Sigmoid colon (tissue), 7 donors: ENCODE data around the gene UBL4A. TPM values are rescaled to one million over a fixed set of nuclear protein-coding genes. Genes with fewer than 3 reads are reported as not detected.
A peak's percentile ranks its signal among the peaks of the same experiment; 100 is the strongest.

ENCODE experiments used
- DNase-seq: peaks from one replicate; pipeline ENCODE4 v3.0.0-alpha.2; 2019
- H3K27ac ChIP-seq, 4 donors: fragments of 200-600 bp; sonication (generic); one replicate each; pipeline ENCODE4 v1.5.1; 2016 to 2019; ENCODE audit warnings: mild to moderate bottlenecking in 1 of 4
- H3K27me3 ChIP-seq, 3 donors: fragments of 200-600 bp; sonication (generic); one replicate each; pipeline ENCODE4 v1.5.1; 2019; ENCODE audit warnings: mild to moderate bottlenecking in 1 of 3
- H3K36me3 ChIP-seq, 4 donors: fragments of 200-600 bp; sonication (generic); one replicate each; pipeline ENCODE4 v1.5.1; 2016 to 2019
- H3K4me1 ChIP-seq, 4 donors: fragments of 200-600 bp; sonication (generic); one replicate each; pipeline ENCODE4 v1.5.1; 2017 to 2019
- H3K4me3 ChIP-seq, 4 donors: fragments of 200-600 bp; sonication (generic); one replicate each; pipeline ENCODE4 v1.5.1; 2017 to 2019; ENCODE audit warnings: mild to moderate bottlenecking in 2 of 4, moderate library complexity in 1 of 4
- H3K9me3 ChIP-seq, 4 donors: fragments of 200-600 bp in 3 of 4; sonication (generic) in 3 of 4; one replicate each; pipeline versions ENCODE4 v1.5.1 to v1.6.1; 2013 to 2019
- CTCF ChIP-seq, 4 experiments: fragments of 450-650 bp in 3 of 4; fragments of 200-600 bp in 1 of 4; IDR thresholded peaks; one replicate each; pipeline ENCODE4 v1.5.1; 2016 to 2019; ENCODE audit warnings: antibody characterized with exemption in 4 of 4, mild to moderate bottlenecking in 3 of 4, moderate library complexity in 2 of 4
- EP300 ChIP-seq, 4 donors: sonication (generic); formaldehyde crosslinking; IDR thresholded peaks; one replicate each; pipeline ENCODE4 v1.6.1; 2017; ENCODE audit warnings: antibody characterized with exemption in 4 of 4
- POLR2A ChIP-seq, 2 donors: fragments of 450-650 bp; IDR thresholded peaks; one replicate each; pipeline ENCODE4 v1.6.1; 2016; ENCODE audit warnings: antibody characterized with exemption in 2 of 2, mild to moderate bottlenecking in 2 of 2, moderate library complexity in 2 of 2
- POLR2AphosphoS5 ChIP-seq, 4 donors: sonication (generic); formaldehyde crosslinking; IDR thresholded peaks; one replicate each; pipeline ENCODE4 v1.6.1; 2017; ENCODE audit warnings: antibody characterized with exemption in 4 of 4
- WGBS, 2 donors: extraction: QIAGEN DNeasy Blood & Tissue Kit; methylation state at CpG; one replicate each; pipeline ENCODE4 v1.1.7; 2013; 5-methylcytosine and 5-hydroxymethylcytosine counted together
- intact Hi-C: fragments of 100-400 bp; cut with DNase I; formaldehyde crosslinking; loops from one replicate; pipeline ENCODE4 v1.15.1; 2023
- polyA plus RNA-seq, 3 donors: library from polyadenylated mRNA; stranded (reverse); fragments of 200-250 nt; gene quantifications; one replicate each; pipeline ENCODE4 v1.2.3, GENCODE V29; 2013
- total RNA-seq, 4 donors: library from RNA; depleted of rRNA; stranded (reverse); fragments of >200 nt; gene quantifications; one replicate each; pipeline ENCODE4 v1.1.0, GENCODE V29; 2016
- donor health status: healthy with polysubstance abuse.
- donor health status: Bipolar disorder and iron deficiency.
- donor health status: healthy.

The UBL4A gene
- total and polyA plus RNA-seq, 7 donors, result 31.6 to 51.0 (median 40.2) TPM

- intact Hi-C loops, result loop anchor here (5.0 kb wide), 3 partner anchors 45 to 90 kb away; partner anchors contain the start of genes GDI1 and RPL10
Measured at GRCh38 chrX:154487518-154488290, 1.3 kb upstream of the UBL4A start.

DNA sequence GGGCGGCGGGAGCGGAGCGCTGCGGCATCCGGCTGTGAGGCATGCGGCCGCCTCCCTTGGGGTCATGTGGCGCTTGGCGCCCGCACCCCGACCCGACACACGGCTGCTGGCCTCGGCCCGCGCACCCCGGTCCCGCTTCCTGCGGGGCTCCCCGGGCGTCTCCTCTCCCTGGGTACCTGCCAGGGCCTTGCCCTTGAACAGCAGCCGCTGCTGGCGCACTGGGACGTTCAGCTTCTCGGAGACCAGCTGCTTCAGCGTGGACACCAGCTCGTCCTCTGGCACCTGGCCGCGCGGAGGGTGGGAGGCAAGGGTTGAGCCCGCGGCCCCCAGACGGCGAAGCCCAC, 391 bp downstream of the UBL4A start:
- Histone ChIP-seq H3K27ac (peak overlapping the region; percentile 85 to 90 (median 86)), H3K4me3 (peak overlapping the region; percentile 47 to 80 (median 70)), H3K36me3 (peaks cover 0 to 12% (median 0%) of the 10 kb centered on the region in 4 donors), H3K4me1 (peaks cover 0 to 33% (median 22%) of the 10 kb centered on the region in 4 donors), H3K27me3 (no peaks in the 10 kb centered on the region), H3K9me3 (no peaks in the 10 kb centered on the region)
- intact Hi-C loops, result loop anchor here (5.0 kb wide), 3 partner anchors 46 to 89 kb away; partner anchors contain the start of genes GDI1 and RPL10
- DNase-seq, result peak; percentile 74
- 0 to 1% methylated on average over 35 of the region's 35 CpGs for WGBS, 2 donors
- TF ChIP-seq EP300 (IDR thresholded peaks at IDR 0.05), result no peak
- no peak for TF ChIP-seq POLR2A (IDR thresholded peaks at IDR 0.05)
- TF ChIP-seq CTCF (IDR thresholded peaks at IDR 0.05), result no peak
- TF ChIP-seq POLR2AphosphoS5 (IDR thresholded peaks at IDR 0.05), result no peak

More at GRCh38 chrX:154487518-154488290, 1.3 kb upstream of the UBL4A start:
- peak; percentile 62 for DNase-seq
- WGBS, 2 donors, result 94 to 95% methylated on average over 28 of the region's 28 CpGs
- TF ChIP-seq EP300 (IDR thresholded peaks at IDR 0.05) (no peak), CTCF (IDR thresholded peaks at IDR 0.05) (no peak), POLR2A (IDR thresholded peaks at IDR 0.05) (no peak), POLR2AphosphoS5 (IDR thresholded peaks at IDR 0.05) (no peak)
- Histone ChIP-seq H3K36me3 (peaks cover 0 to 12% (median 0%) of the 10 kb centered on the region in 4 donors), H3K4me3 (no peak overlapping the region), H3K9me3 (no peaks in the 10 kb centered on the region), H3K27ac (peak overlapping the region; percentile 85 to 90 (median 86)), H3K4me1 (peaks cover 0 to 33% (median 22%) of the 10 kb centered on the region in 4 donors), H3K27me3 (no peaks in the 10 kb centered on the region)

DNA sequence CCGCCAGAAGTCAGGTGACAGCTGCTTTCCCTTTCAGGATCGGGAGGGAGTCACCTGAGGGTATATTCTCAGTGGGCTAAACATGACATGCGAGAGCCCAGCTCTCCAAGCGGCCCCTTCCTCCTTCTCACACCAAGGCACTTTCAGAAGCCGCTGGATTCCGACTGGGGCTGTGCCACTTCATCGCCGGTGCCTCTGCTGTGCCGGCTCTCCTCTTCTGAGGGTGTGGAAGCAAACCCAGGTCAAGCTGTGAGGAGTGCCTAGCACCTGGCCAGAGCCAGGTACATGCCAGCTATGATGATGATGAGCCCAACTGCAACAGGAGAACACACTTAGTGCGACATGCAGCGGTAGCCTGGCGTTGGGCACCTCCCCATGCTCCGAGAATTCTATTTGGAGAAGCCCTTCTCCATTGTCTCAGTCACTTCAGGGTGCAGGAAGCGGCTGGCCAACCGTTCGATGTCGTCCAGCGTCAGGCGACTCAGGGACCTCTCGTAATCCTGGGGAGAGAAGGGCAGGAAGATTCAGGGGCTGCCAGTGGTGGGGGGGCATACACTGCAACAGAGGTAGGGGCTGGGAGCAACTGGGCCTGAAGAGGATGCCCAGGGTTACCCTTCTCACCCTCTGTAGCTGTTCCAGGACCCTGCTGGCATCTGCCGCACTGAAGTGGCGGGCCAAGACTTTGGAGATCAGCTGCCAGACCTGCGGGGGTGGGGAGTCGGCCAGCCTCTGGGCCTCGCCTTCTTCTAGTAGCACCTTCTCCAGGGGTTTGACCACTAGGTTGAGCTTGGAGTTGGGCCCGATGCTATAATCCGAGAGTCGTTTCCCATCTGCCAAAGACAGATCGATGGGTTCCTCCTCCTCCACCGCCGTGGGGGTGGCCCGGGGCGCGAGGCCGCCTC, 1.0 kb downstream of the UBL4A start:
- WGBS, 2 donors, result 44 to 49% methylated on average over 35 of the region's 35 CpGs
- DNase-seq, result peak; percentile 71
- peaks cover 0 to 12% (median 0%) of the 10 kb centered on the region in 4 donors for H3K36me3 ChIP-seq
- TF ChIP-seq EP300 (IDR thresholded peaks at IDR 0.05) (no peak), CTCF (IDR thresholded peaks at IDR 0.05) (no peak)
- no peaks in the 10 kb centered on the region for H3K9me3 ChIP-seq
- H3K4me1 ChIP-seq, result peaks cover 0 to 33% (median 22%) of the 10 kb centered on the region in 4 donors
- H3K27me3 ChIP-seq, result no peaks in the 10 kb centered on the region
- intact Hi-C loops, result loop anchor here (5.0 kb wide), 3 partner anchors 47 to 88 kb away; partner anchors contain the start of genes GDI1 and RPL10
- H3K27ac ChIP-seq, result peak overlapping the region; percentile 85 to 90 (median 86)
- H3K4me3 ChIP-seq, result peak overlapping the region; percentile 47 to 80 (median 70)

DNA sequence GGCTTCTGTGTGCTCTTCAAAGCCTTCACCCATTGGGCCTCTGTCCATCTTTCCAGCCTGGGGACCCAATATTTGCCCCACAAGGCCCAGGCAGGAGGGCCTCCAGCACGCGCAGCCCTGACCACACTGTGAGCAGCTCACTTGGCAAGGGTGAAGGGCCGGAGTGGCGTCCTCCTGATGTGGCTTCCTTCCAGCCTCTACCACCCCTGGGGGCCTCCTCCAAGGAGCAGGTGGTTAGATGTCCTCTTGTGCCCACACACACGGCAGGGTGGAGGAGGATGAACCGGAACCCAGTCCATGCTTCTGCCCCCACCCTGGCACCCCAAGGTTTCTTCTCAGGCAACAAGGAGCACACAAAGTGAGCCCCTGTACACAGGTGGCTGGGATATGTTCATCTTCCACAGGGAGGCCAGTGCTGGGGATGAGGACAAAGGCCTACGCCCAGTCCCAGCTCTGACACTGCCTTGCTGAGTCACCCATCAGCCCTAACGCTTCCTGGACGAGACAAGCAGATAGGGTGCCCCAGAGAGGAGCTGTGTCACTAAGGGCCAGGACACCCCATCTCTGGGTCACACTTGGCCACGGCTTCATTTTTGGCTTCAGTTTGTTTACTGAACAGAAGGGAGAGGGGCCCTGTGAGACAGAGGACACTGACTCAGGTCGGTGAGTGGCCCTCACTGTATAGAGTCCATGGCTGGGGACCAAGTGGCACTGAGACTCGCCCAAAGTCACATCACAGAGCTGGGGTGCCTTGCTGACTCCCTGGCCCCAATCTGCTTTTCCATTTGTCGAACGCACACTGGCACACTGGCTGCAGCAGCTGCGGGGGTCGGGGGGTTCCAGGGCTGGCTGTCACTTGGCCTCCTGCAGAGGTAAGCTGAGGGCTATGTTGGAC, 1.9 kb downstream of the UBL4A start:
- no peak overlapping the region for H3K4me3 ChIP-seq
- no peaks in the 10 kb centered on the region for H3K27me3 ChIP-seq
- peaks cover 0 to 12% (median 0%) of the 10 kb centered on the region in 4 donors for H3K36me3 ChIP-seq
- peak; percentile 62 for DNase-seq
- TF ChIP-seq EP300 (IDR thresholded peaks at IDR 0.05) (no peak), POLR2A (IDR thresholded peaks at IDR 0.05) (no peak), CTCF (IDR thresholded peaks at IDR 0.05) (no peak), POLR2AphosphoS5 (IDR thresholded peaks at IDR 0.05) (no peak)
- peak overlapping the region in 1 of 4 donors; percentile 90 for H3K27ac ChIP-seq
- intact Hi-C loops, result loop anchor here (5.0 kb wide), 3 partner anchors 47 to 87 kb away; partner anchors contain the start of genes GDI1 and RPL10
- WGBS, 2 donors, result 76 to 86% methylated on average over 16 of the region's 16 CpGs
- peaks cover 0 to 30% (median 22%) of the 10 kb centered on the region in 4 donors for H3K4me1 ChIP-seq
- H3K9me3 ChIP-seq, result no peaks in the 10 kb centered on the region
